ENCODE measurements around the gene OBSCN. TPM values are rescaled to one million over a fixed set of nuclear protein-coding genes. Genes with fewer than 3 reads are reported as not detected.

OBSCN gene
- total and polyA plus RNA-seq, 10 of the 15 experiments (the other 5 are each of a cell fraction or from before 2014, with no cell fraction given), result 0.01 to 0.36 (median 0.08) TPM; not detected in 2

GRCh38 chr1:228206582-228207351, 1.1 kb upstream of the OBSCN start:
- intact Hi-C loops (cut with micrococcal nuclease; ENCODE audit: unreplicated experiment), result no loop called here
- ChIA-PET POLR2A (no interaction called here), CTCF (no interaction called here), SMC1A (ENCODE audit: uncharacterized antibody, unreplicated experiment) (no interaction called here), RAD21 (ENCODE audit: unreplicated experiment) (no interaction called here)
- BruUV-seq (replicated peaks), result no TSS peak
- WGBS (ENCODE audit: insufficient coverage, insufficient replicate concordance, low lambda C conversion rate, missing lambda C conversion rate), result 32% methylated on average over 15 of the region's 16 CpGs
- H4K20me1 ChIP-seq (ENCODE audit: control insufficient read depth, insufficient read depth), result no peaks in the 10 kb centered on the region
- H3K9ac ChIP-seq (ENCODE audit: control insufficient read depth, insufficient read depth, low read length), result no peak overlapping the region
- ATAC-seq, result no peak
- H3K4me1 ChIP-seq (ENCODE audit: control insufficient read depth, insufficient read depth, low read length), result no peaks in the 10 kb centered on the region
- no peaks in the 10 kb centered on the region for H3K36me3 ChIP-seq (ENCODE audit: control insufficient read depth in 2 of 2, insufficient read depth in 2 of 2, low read length in 1 of 2)
- H3K4me2 ChIP-seq (ENCODE audit: control insufficient read depth, insufficient read depth), result no peak overlapping the region
- H3K27ac ChIP-seq (ENCODE audit: control insufficient read depth, insufficient read depth), result no peak overlapping the region
- FAIRE-seq, result no peak
- no peak overlapping the region for H2AFZ ChIP-seq (ENCODE audit: control insufficient read depth, low read depth, low read length)
- no peak for TF ChIP-seq RELA (IDR thresholded peaks at IDR 0.05; ENCODE audit: borderline replicate concordance, partially characterized antibody)
- no peak for TF ChIP-seq SMAD5 (IDR thresholded peaks at IDR 0.05; ENCODE audit: low read depth)
- TF ChIP-seq IKZF2 (IDR thresholded peaks at IDR 0.05), result no peak
- no peak for TF ChIP-seq LARP7 (IDR thresholded peaks at IDR 0.05)
- TF ChIP-seq BCLAF1 (IDR thresholded peaks at IDR 0.05), result no peak
- TF ChIP-seq JUNB (IDR thresholded peaks at IDR 0.05), result no peak
- TF ChIP-seq RAD21 (IDR thresholded peaks at IDR 0.05; ENCODE audit: insufficient read depth, low read depth, low read length), result no peak
- no peak for TF ChIP-seq ASH2L (IDR thresholded peaks at IDR 0.05; ENCODE audit: borderline replicate concordance, low read depth)
- TF ChIP-seq SRF (IDR thresholded peaks at IDR 0.05; ENCODE audit: low read depth in 2 of 2, low read length in 2 of 2), result no peak
- TF ChIP-seq ESRRA (IDR thresholded peaks at IDR 0.05; ENCODE audit: low read length), result no peak
- TF ChIP-seq YBX1 (IDR thresholded peaks at IDR 0.05), result no peak
- no peak for TF ChIP-seq ATF3 (IDR thresholded peaks at IDR 0.05; ENCODE audit: borderline replicate concordance, extremely low read depth, low read depth, low read length)
- TF ChIP-seq MAX (IDR thresholded peaks at IDR 0.05; ENCODE audit: low read depth, low read length), result no peak
- in situ Hi-C loops (cut with MboI), result no loop called here
- H3K27me3 ChIP-seq (replicated peaks in 1 of 2; ENCODE audit: control insufficient read depth in 2 of 2, insufficient read depth in 2 of 2, low read length in 1 of 2), result no peaks in the 10 kb centered on the region; a peak in 2 of 4 replicates
- H3K79me2 ChIP-seq (ENCODE audit: control insufficient read depth, insufficient read depth, low read length), result no peaks in the 10 kb centered on the region
- DNase-seq (ENCODE audit: low read depth, low spot score), result no peak
- no peak overlapping the region for H3K4me3 ChIP-seq
- no peaks in the 10 kb centered on the region for H3K9me3 ChIP-seq (replicated peaks; ENCODE audit: control insufficient read depth, insufficient read depth, low read length)
